GM18505 (cell line): ENCODE results near the gene GORASP2.
A peak's percentile ranks its signal among the peaks of the same experiment; 100 is the strongest.

Source experiments
- ATAC-seq: cut with Tn5 transposase; IDR thresholded peaks from one replicate; pipeline ENCODE4 v1.9.1; 2021; ENCODE audit not compliant: unreplicated experiment
- POLR2A ChIP-seq: IDR thresholded peaks from 4 replicates; pipeline ENCODE4 v1.6.1; 2011; ENCODE audit warnings: borderline replicate concordance; ENCODE audit not compliant: insufficient read depth, insufficient read length; ENCODE audit errors: extremely low read depth

Gene GORASP2

GRCh38 chr2:170930131-170930990, 1.3 kb downstream of the GORASP2 start:
- no peak for ATAC-seq
- peak; percentile 57 for TF ChIP-seq POLR2A

GRCh38 chr2:170930991-170931266, 1.9 kb downstream of the GORASP2 start:
- TF ChIP-seq POLR2A, result no peak
- no peak for ATAC-seq

GRCh38 chr2:170932166-170932565, 3.1 kb downstream of the GORASP2 start:
- no peak for ATAC-seq
- no peak for TF ChIP-seq POLR2A

- TF ChIP-seq POLR2A, result no peak
- no peak for ATAC-seq
These were observed 3.9 kb downstream of the GORASP2 start for GRCh38 chr2:170932948-170933347.

GRCh38 chr2:170937709-170938379, 8.8 kb downstream of the GORASP2 start:
- TF ChIP-seq POLR2A, result no peak
- no peak for ATAC-seq

GRCh38 chr2:170940066-170940465, 11.0 kb downstream of the GORASP2 start:
- TF ChIP-seq POLR2A, result no peak
- no peak for ATAC-seq

- no peak for ATAC-seq
- no peak for TF ChIP-seq POLR2A
These were observed 13.6 kb downstream of the GORASP2 start for GRCh38 chr2:170942615-170943014.

GRCh38 chr2:170943041-170943440, 14.0 kb downstream of the GORASP2 start:
- ATAC-seq, result no peak
- no peak for TF ChIP-seq POLR2A

GRCh38 chr2:170943596-170943995, 14.5 kb downstream of the GORASP2 start:
- TF ChIP-seq POLR2A, result no peak
- ATAC-seq, result no peak

GRCh38 chr2:170944545-170944944, 15.5 kb downstream of the GORASP2 start:
- TF ChIP-seq POLR2A, result no peak
- no peak for ATAC-seq

GRCh38 chr2:170949415-170949814, 20.4 kb downstream of the GORASP2 start:
- TF ChIP-seq POLR2A, result no peak
- ATAC-seq, result no peak

- ATAC-seq, result peak; percentile 78
- no peak for TF ChIP-seq POLR2A
These were observed 21.2 kb downstream of the GORASP2 start for GRCh38 chr2:170950221-170950761.

GRCh38 chr2:170953941-170954340, 24.9 kb downstream of the GORASP2 start:
- TF ChIP-seq POLR2A, result no peak
- ATAC-seq, result no peak

GRCh38 chr2:170963386-170963785, 34.3 kb downstream of the GORASP2 start:
- no peak for ATAC-seq
- TF ChIP-seq POLR2A, result no peak
